ENCODE data around the gene UST.
A peak's percentile ranks its signal among the peaks of the same experiment; 100 is the strongest.

UST gene

GRCh38 chr6:149046822-149047246, 300.0 kb downstream of the UST start:
- DNase-seq, result no peak

- no peak for DNase-seq
These were observed 302.4 kb downstream of the UST start for GRCh38 chr6:149049230-149049629.

GRCh38 chr6:149050160-149050559, 303.3 kb downstream of the UST start:
- DNase-seq, result no peak

GRCh38 chr6:149052350-149053106, 305.7 kb downstream of the UST start:
- DNase-seq, result no peak

GRCh38 chr6:149053848-149054558, 307.2 kb downstream of the UST start:
- no peak for DNase-seq

- no peak for DNase-seq
These were observed 307.8 kb downstream of the UST start for GRCh38 chr6:149054559-149055194.

- no peak for DNase-seq
These were observed 308.5 kb downstream of the UST start for GRCh38 chr6:149055195-149055899.

GRCh38 chr6:149056777-149057463, 310.1 kb downstream of the UST start:
- no peak for DNase-seq

- no peak for DNase-seq
These were observed 310.6 kb downstream of the UST start for GRCh38 chr6:149057464-149057840.

GRCh38 chr6:149059557-149059956, 312.7 kb downstream of the UST start:
- DNase-seq, result peak; percentile 79

GRCh38 chr6:149060300-149060984, 313.6 kb downstream of the UST start:
- peak; percentile 81 for DNase-seq

GRCh38 chr6:149060985-149061760, 314.3 kb downstream of the UST start:
- DNase-seq, result peak; percentile 99

GRCh38 chr6:149061930-149062329, 315.1 kb downstream of the UST start:
- DNase-seq, result no peak

- DNase-seq, result no peak
These were observed 316.0 kb downstream of the UST start for GRCh38 chr6:149062653-149063348.

- DNase-seq, result no peak
These were observed 316.6 kb downstream of the UST start for GRCh38 chr6:149063468-149063867.

- DNase-seq, result no peak
These were observed 317.3 kb downstream of the UST start for GRCh38 chr6:149064001-149064659.

- no peak for DNase-seq
These were observed 317.8 kb downstream of the UST start for GRCh38 chr6:149064660-149065015.

GRCh38 chr6:149065121-149065520, 318.3 kb downstream of the UST start:
- DNase-seq, result no peak

- no peak for DNase-seq
These were observed 319.1 kb downstream of the UST start for GRCh38 chr6:149065658-149066556.

Data from NCI-H146 (cell line).